Neural crest cell (in vitro differentiated cells): Measurements from ENCODE around the gene NFATC1. TPM values are rescaled to one million over a fixed set of nuclear protein-coding genes. Genes with fewer than 3 reads are reported as not detected.

Source experiments
- DNase-seq: peaks from one replicate; pipeline ENCODE4 v3.0.0; 2021; ENCODE audit warnings: low read depth, mixed read lengths, low spot score
- H3K27ac Mint-ChIP-seq: one replicate; pipeline ENCODE4 v1.8.0; 2021; ENCODE audit warnings: mild to moderate bottlenecking, mixed read lengths; ENCODE audit not compliant: unreplicated experiment
- H3K27me3 Mint-ChIP-seq: 2 replicates; pipeline ENCODE4 v1.8.0; 2021; ENCODE audit warnings: low read depth, mild to moderate bottlenecking, mixed read lengths
- H3K36me3 Mint-ChIP-seq: 2 replicates; pipeline ENCODE4 v1.8.0; 2021; ENCODE audit warnings: low read depth, mild to moderate bottlenecking, mixed read lengths
- H3K4me1 Mint-ChIP-seq: 2 replicates; pipeline ENCODE4 v1.8.0; 2021; ENCODE audit warnings: mixed read lengths
- H3K4me3 Mint-ChIP-seq: one replicate; pipeline ENCODE4 v1.8.0; 2021; ENCODE audit warnings: mild to moderate bottlenecking, mixed read lengths
- H3K9me3 Mint-ChIP-seq: 2 replicates; pipeline ENCODE4 v1.8.0; 2021; ENCODE audit warnings: mixed read lengths
- CTCF ChIP-seq: fragments of 200-600 bp; sonication (generic); conservative IDR thresholded peaks from 2 replicates; pipeline ENCODE4 v1.5.0; 2021; ENCODE audit warnings: antibody characterized with exemption, mild to moderate bottlenecking
- total RNA-seq: library from RNA; stranded (reverse); gene quantifications from 2 replicates; pipeline ENCODE4 v1.2.1, GENCODE V29; 2021

Gene NFATC1
- total RNA-seq, 1 donor from 2014 or later: 2.4 TPM

- Mint-ChIP-seq H3K27ac (no peak overlapping the region), H3K9me3 (peaks cover 5% of the 10 kb centered on the region), H3K36me3 (peaks cover 3% of the 10 kb centered on the region), H3K27me3 (peaks cover 32% of the 10 kb centered on the region), H3K4me1 (peaks cover 11% of the 10 kb centered on the region), H3K4me3 (no peak overlapping the region)
- no peak for DNase-seq
- TF ChIP-seq CTCF: no peak
Observed at GRCh38 chr18:79533146-79533545, 137.4 kb downstream of the NFATC1 start.

DNA sequence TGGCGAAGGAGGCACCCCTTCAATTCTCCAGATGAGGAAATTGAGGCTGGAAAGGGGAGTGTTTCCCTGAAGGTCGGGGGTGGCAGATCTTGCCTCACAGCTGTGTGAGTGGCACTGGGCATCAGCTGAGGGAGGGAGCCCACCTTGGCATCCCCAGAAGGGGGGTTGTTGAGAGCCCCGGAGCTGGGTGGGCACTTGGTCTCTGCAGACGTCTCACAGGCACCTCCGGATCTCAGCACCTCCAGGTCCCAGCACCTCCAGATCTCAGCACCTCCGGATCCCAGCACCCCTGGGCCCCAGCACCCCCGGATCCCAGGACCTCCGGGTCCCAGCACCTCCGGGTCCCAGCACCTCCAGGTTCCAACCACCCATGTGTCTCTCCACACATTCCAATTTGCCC is 137.9 kb downstream of the NFATC1 start:
- Mint-ChIP-seq H3K36me3 (peaks cover 3% of the 10 kb centered on the region), H3K9me3 (peaks cover 5% of the 10 kb centered on the region), H3K4me1 (peaks cover 10% of the 10 kb centered on the region), H3K27ac (no peak overlapping the region), H3K4me3 (no peak overlapping the region), H3K27me3 (peaks cover 31% of the 10 kb centered on the region)
- no peak for DNase-seq
- no peak for TF ChIP-seq CTCF

- H3K36me3 Mint-ChIP-seq: peaks cover 3% of the 10 kb centered on the region
- peaks cover 5% of the 10 kb centered on the region for H3K4me1 Mint-ChIP-seq
- H3K9me3 Mint-ChIP-seq: peaks cover 5% of the 10 kb centered on the region
- TF ChIP-seq CTCF: no peak
- DNase-seq: no peak
- H3K4me3 Mint-ChIP-seq: no peak overlapping the region
- H3K27me3 Mint-ChIP-seq: peaks cover 24% of the 10 kb centered on the region
- no peak overlapping the region for H3K27ac Mint-ChIP-seq
Observed at GRCh38 chr18:79534356-79534755, 138.6 kb downstream of the NFATC1 start.

GRCh38 chr18:79537758-79538157 is 142.0 kb downstream of the NFATC1 start:
- H3K9me3 Mint-ChIP-seq: peaks cover 12% of the 10 kb centered on the region
- H3K4me1 Mint-ChIP-seq: peaks cover under 1% of the 10 kb centered on the region
- no peak for DNase-seq
- no peak for TF ChIP-seq CTCF
- H3K4me3 Mint-ChIP-seq: no peak overlapping the region
- H3K36me3 Mint-ChIP-seq: peaks cover 3% of the 10 kb centered on the region
- H3K27ac Mint-ChIP-seq: no peak overlapping the region
- H3K27me3 Mint-ChIP-seq: peaks cover 11% of the 10 kb centered on the region

GRCh38 chr18:79538635-79539034 is 142.9 kb downstream of the NFATC1 start:
- no peaks in the 10 kb centered on the region for H3K4me1 Mint-ChIP-seq
- H3K9me3 Mint-ChIP-seq: peaks cover 12% of the 10 kb centered on the region
- H3K27ac Mint-ChIP-seq: no peak overlapping the region
- H3K4me3 Mint-ChIP-seq: no peak overlapping the region
- DNase-seq: no peak
- TF ChIP-seq CTCF: no peak
- H3K27me3 Mint-ChIP-seq: peaks cover 11% of the 10 kb centered on the region
- H3K36me3 Mint-ChIP-seq: peaks cover 3% of the 10 kb centered on the region
